ENCODE data around the gene RAB3IL1.

Gene RAB3IL1

DNA sequence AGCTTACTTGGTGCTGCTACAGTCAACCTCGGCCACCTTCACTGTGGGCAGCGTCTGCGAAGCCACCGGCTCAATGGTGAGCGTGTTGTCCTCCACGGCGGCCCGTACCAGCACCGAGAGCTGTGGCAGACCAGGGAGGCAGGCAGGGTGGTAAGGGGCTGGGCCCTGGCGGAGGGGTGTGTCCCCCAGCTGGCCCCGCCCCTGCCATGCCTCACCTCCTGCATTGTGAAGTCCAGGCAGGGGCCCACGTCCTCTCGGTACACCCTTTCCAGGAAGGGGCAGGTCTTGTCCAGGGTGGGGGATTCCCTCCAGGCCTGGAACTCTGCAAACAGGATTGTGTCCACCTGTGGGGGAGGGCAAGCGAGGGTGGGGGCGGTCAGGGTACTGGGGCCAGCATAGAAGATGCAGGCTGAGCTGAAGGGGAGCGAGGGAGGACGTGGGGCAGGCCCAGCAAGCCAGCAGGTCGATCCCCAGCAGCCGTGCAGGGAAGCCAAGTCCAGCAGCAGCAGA is 12.8 kb downstream of the RAB3IL1 start:
- TF ChIP-seq, protein P1, sequence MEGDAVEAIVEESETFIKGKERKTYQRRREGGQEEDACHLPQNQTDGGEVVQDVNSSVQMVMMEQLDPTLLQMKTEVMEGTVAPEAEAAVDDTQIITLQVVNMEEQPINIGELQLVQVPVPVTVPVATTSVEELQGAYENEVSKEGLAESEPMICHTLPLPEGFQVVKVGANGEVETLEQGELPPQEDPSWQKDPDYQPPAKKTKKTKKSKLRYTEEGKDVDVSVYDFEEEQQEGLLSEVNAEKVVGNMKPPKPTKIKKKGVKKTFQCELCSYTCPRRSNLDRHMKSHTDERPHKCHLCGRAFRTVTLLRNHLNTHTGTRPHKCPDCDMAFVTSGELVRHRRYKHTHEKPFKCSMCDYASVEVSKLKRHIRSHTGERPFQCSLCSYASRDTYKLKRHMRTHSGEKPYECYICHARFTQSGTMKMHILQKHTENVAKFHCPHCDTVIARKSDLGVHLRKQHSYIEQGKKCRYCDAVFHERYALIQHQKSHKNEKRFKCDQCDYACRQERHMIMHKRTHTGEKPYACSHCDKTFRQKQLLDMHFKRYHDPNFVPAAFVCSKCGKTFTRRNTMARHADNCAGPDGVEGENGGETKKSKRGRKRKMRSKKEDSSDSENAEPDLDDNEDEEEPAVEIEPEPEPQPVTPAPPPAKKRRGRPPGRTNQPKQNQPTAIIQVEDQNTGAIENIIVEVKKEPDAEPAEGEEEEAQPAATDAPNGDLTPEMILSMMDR (IDR thresholded peaks at IDR 0.05; ENCODE audit: low read length, missing control alignments), result no peak
- no peak overlapping the region for H3K4me3 ChIP-seq (replicated peaks; ENCODE audit: low read depth, low read length)
- no peak for DNase-seq (ENCODE audit: low read depth)

DNA sequence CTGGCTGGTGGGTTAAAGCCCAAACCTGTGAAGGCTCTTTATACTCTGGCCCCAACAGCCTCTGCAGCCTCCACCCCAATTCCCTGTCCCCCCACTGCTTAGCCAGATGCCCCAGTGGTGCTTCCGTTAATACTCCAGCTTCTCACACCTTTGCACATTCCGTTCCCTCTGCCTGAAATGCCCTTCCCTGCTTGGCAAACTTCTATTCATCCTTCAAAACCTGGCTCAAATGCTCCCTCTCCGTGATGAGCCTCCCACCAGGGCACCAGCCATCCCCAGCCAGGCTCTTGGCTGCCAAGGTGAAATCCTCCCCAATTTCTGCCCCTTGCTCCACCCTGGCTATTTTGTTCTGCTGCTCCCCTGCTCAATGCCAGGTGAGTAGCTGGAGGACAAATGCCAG is 13.5 kb downstream of the RAB3IL1 start:
- no peak for DNase-seq (ENCODE audit: low read depth)
- TF ChIP-seq, protein P1 (IDR thresholded peaks at IDR 0.05; ENCODE audit: low read length, missing control alignments), result no peak
- H3K4me3 ChIP-seq (replicated peaks; ENCODE audit: low read depth, low read length), result no peak overlapping the region

DNA sequence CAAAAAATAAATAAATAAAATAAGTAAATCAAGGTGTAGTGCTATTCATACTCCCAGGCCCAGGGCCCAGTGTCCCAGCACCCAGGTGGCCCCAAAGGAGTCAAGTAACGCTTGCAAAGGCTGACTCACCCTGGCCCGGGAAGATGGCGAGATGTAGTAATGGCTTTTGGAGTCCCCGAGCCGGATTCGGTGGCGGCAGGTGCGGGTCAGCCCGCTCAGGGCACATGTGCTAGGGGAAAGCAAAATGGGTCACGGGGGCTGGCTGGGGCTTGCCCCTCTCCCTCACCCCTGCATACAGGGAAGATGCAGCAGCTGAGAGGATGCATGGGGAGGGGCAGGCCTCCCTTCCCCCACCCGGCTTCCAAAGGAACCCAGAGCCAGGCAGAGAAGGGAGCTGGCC is 15.1 kb downstream of the RAB3IL1 start:
- H3K4me3 ChIP-seq (replicated peaks; ENCODE audit: low read depth, low read length), result no peak overlapping the region
- DNase-seq (ENCODE audit: low read depth), result no peak
- TF ChIP-seq, protein P1 (IDR thresholded peaks at IDR 0.05; ENCODE audit: low read length, missing control alignments), result no peak

DNA sequence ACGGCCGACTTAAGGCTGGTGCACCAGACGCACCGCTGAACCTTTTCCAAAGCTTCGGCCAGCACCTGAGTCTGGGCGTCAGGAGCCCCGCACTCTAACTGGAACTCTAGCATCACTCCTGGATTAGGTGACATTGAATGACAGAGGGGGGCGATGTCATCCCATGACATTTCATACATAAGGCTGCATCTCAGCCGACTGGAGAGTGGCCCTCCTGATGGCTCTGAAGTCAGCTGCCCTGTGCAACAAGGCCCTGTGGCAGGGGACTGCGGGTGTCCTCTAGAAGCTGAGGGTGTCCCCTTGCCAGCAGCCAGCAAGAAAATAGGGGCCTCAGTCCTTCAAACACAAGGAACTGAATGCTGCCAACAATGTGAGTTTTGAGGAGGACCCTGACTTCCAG is 16.0 kb downstream of the RAB3IL1 start:
- TF ChIP-seq, protein P1 (IDR thresholded peaks at IDR 0.05; ENCODE audit: low read length, missing control alignments), result no peak
- no peak overlapping the region for H3K4me3 ChIP-seq (replicated peaks; ENCODE audit: low read depth, low read length)
- no peak for DNase-seq (ENCODE audit: low read depth)

DNA sequence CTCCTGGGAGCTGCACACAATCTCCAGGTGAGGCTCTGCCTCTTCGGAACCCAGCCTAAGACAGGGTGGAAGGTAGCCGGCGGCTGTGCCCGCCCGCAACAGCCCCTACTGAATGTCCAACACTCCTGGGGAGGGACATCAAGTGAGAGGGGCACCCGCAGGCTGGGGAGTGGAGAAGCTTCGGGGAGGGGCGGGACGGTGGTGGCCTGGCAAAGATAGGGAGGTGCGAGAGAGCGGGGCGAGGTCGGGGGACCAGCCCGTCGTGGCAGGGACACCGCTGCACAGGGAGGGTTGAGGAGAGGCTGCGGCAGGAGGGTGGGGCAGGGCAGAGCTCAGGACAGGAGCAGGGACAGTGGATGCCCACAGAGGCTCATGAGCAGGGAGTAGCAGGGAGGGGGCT is 17.1 kb downstream of the RAB3IL1 start:
- no peak overlapping the region for H3K4me3 ChIP-seq (replicated peaks; ENCODE audit: low read depth, low read length)

DNA sequence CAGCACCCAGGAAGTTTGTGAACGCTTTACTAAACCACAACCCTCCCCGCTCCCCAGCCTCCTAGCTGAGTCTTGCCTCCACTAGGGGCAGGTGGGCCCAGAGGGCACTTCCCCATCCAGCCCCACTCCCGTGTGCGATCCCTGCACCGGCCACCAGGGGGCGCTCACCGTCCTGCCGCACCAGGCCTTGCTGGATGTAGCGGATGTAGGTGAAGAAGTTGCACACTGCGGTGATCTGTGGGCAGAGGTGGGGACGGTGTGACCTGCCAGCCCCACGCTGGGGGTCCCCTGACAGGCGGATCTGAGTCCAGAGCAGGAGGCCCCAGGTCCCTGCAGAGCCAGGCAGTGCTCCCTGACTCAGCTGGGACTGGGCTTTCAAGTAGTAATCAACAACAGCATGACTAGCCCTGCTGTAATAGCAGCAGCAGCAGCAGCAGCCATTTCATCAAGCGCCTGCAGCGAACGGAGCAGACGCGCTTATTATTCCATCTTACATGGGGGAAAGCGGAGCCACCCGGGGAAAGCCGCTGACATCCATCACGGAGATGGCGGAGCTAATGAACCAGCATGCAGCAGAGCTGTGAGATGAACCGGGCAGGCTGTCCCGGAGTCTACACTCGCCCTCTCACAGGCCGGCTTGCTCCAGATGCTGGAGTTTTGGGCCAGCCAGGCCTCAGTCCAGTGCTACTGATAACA is 18.1 kb downstream of the RAB3IL1 start:
- H3K4me3 ChIP-seq (replicated peaks; ENCODE audit: low read depth, low read length), result no peak overlapping the region
- TF ChIP-seq, protein P1 (IDR thresholded peaks at IDR 0.05; ENCODE audit: low read length, missing control alignments), result peak; percentile 98

More for the DNA sequence above, 17.1 kb downstream of the RAB3IL1 start:
- TF ChIP-seq, protein P1 (IDR thresholded peaks at IDR 0.05; ENCODE audit: low read length, missing control alignments), result no peak
- DNase-seq (ENCODE audit: low read depth), result no peak

DNA sequence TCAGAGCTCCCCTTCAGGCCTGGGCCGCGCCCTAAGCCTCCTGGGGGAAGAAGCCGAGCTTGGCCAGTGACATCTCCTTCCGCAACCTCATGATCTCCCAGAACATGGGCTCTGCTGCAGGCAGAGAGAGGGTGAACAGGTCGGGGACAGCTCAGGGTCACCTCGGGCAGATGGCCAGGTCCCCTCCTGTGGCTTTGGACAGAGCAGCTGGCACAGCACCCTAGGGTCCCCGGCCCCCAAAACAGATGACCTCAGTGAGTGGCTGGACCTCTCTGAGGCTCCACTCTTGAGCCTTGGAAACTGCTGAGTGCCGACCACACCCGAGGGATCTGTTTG is 19.2 kb downstream of the RAB3IL1 start:
- TF ChIP-seq, protein P1 (IDR thresholded peaks at IDR 0.05; ENCODE audit: low read length, missing control alignments), result no peak
- DNase-seq (ENCODE audit: low read depth), result no peak
- no peak overlapping the region for H3K4me3 ChIP-seq (replicated peaks; ENCODE audit: low read depth, low read length)

More for the DNA sequence above, 18.1 kb downstream of the RAB3IL1 start:
- peak; percentile 75 for DNase-seq (ENCODE audit: low read depth)

Measured in fibroblast of pulmonary artery (primary cell).